Measurements from ENCODE around the gene OTUD1. TPM values are rescaled to one million over a fixed set of nuclear protein-coding genes. Genes with fewer than 3 reads are reported as not detected.

Gene OTUD1
- polyA plus RNA-seq, 1 experiment = 1.1 TPM

DNA sequence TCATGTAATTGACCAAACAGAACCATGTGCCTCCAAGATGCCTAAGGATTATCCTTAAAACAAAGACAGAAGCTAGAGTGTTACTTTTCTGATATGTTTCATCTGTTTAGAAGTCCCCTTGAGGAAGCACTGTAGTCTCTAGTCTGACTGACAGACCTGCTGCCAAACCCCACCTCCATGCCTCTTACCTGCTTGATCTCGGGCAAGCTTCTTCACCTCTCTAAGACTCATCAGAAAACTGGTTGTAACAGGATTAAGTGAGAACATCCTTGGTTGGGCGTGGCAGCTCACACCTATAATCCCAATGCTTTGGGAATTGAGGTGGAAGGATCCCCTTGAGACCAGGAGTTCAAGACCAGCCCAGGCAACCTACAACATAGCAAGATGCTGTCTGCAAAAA lies 42.2 kb upstream of the OTUD1 start:
- POLR2A ChIA-PET = no interaction called here
- H3K27me3 ChIP-seq (ENCODE audit: control insufficient read depth, insufficient read depth, low read length) = no peaks in the 10 kb centered on the region
- TF ChIP-seq, protein P1, sequence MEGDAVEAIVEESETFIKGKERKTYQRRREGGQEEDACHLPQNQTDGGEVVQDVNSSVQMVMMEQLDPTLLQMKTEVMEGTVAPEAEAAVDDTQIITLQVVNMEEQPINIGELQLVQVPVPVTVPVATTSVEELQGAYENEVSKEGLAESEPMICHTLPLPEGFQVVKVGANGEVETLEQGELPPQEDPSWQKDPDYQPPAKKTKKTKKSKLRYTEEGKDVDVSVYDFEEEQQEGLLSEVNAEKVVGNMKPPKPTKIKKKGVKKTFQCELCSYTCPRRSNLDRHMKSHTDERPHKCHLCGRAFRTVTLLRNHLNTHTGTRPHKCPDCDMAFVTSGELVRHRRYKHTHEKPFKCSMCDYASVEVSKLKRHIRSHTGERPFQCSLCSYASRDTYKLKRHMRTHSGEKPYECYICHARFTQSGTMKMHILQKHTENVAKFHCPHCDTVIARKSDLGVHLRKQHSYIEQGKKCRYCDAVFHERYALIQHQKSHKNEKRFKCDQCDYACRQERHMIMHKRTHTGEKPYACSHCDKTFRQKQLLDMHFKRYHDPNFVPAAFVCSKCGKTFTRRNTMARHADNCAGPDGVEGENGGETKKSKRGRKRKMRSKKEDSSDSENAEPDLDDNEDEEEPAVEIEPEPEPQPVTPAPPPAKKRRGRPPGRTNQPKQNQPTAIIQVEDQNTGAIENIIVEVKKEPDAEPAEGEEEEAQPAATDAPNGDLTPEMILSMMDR (IDR thresholded peaks at IDR 0.05; ENCODE audit: insufficient read depth, low read depth, low read length) = no peak
- DNase-seq (ENCODE audit: low read depth) = no peak
- no peaks in the 10 kb centered on the region for H3K36me3 ChIP-seq (ENCODE audit: control insufficient read depth, insufficient read depth, low read length)
- CTCF ChIA-PET = no interaction called here
- H3K4me3 ChIP-seq (ENCODE audit: low read depth, low read length) = no peak overlapping the region

DNA sequence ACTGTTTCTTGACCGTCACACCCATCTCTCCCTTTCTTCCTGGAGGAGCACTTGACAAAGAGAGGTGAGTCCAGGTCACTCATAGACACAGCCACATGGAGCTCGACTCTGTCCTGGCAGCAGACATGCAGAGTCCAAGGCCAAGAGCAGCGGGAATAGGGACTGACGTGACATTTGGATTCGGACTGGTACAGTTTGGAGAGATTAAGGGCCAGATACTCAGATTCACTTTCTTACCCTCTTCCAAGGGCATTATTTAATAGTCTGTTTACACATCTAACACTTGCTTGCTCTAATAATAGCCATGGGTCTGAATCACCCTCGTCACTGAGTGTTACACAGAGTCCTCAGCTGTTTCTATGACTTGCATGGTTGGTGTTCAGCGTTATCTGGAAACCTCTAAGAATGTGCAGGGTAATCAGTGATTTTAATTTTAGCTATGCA lies 39.2 kb upstream of the OTUD1 start:
- CTCF ChIA-PET = interaction anchor here (0.9 kb wide), 1 partner anchor 82 kb away, joined by 3 read pairs; no protein-coding TSS in a partner anchor
- POLR2A ChIA-PET = no interaction called here
- H3K4me3 ChIP-seq (ENCODE audit: low read depth, low read length) = no peak overlapping the region

DNA sequence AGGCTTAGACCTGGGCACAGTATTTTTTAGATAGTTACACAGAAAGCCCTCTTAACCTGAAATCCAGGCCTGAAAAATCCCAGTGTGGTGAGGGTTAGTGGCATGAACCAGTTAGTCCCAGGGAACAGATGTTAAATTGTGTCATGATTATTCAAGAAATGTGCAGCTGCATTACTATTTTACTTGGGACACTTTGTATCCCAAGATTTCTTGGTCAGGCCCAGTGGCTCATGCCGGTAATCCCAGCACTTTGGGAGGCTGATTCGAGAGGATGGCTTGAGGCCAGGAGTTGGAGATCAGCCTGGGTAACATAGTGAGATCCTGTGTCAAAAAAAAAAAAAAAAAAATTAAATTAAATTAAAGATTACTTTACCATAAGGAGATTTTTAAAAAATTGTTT lies 36.0 kb upstream of the OTUD1 start:
- no peak overlapping the region for H3K4me3 ChIP-seq (ENCODE audit: low read depth, low read length)
- TF ChIP-seq, protein P1 (IDR thresholded peaks at IDR 0.05; ENCODE audit: insufficient read depth, low read depth, low read length) = no peak
- DNase-seq (ENCODE audit: low read depth) = no peak
- no peaks in the 10 kb centered on the region for H3K36me3 ChIP-seq (ENCODE audit: control insufficient read depth, insufficient read depth, low read length)
- ChIA-PET CTCF (interaction anchor here (1.0 kb wide), 1 partner anchor 57 kb away, joined by 4 read pairs; no protein-coding TSS in a partner anchor), POLR2A (no interaction called here)
- no peaks in the 10 kb centered on the region for H3K27me3 ChIP-seq (ENCODE audit: control insufficient read depth, insufficient read depth, low read length)

More for the DNA sequence above, 39.2 kb upstream of the OTUD1 start:
- TF ChIP-seq, protein P1 (IDR thresholded peaks at IDR 0.05; ENCODE audit: insufficient read depth, low read depth, low read length) = no peak
- no peaks in the 10 kb centered on the region for H3K36me3 ChIP-seq (ENCODE audit: control insufficient read depth, insufficient read depth, low read length)
- no peaks in the 10 kb centered on the region for H3K27me3 ChIP-seq (ENCODE audit: control insufficient read depth, insufficient read depth, low read length)
- DNase-seq (ENCODE audit: low read depth) = no peak

DNA sequence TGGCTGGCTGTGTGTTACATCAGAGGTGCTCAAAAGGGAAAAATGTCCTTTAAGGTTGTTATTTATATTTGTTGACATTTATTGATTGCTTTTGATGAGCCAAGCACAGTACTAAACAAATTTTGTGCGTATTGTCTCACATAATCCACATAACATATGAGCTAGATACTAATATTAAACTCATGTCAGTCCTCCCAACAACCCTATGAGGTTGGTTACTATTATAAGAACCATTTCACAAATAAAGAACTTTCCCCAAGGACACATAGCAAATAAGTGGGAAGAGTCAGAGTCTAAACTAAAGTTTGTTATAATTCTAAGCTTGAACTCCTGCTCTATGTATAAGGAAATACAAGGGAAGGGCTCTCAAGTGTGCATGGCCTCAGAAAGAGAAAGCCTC lies 35.6 kb upstream of the OTUD1 start:
- CTCF ChIA-PET = interaction anchor here (1.5 kb wide), 1 partner anchor 89 kb away, joined by 3 read pairs; no protein-coding TSS in a partner anchor
- POLR2A ChIA-PET = no interaction called here
- no peaks in the 10 kb centered on the region for H3K36me3 ChIP-seq (ENCODE audit: control insufficient read depth, insufficient read depth, low read length)

DNA sequence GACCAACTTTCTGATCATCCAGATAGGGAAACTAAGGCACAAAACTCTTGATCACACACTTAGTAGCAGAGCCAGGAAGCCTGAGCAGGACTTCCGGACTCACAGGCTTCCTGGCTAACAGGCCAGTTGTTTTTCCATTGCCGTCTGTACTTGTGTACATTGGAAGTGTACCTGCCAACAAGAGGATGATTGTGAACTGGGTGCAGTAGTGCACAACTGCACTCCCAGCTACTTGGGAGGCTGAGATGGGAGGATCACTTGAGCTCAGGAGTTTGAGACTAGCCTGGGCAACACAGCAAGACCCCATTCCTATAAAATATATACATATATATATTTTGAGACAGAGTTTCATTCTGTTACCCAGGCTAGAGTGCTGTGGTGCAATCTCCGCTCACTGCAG lies 35.2 kb upstream of the OTUD1 start:
- CTCF ChIA-PET = interaction anchor here (1.5 kb wide), 1 partner anchor 89 kb away, joined by 3 read pairs; no protein-coding TSS in a partner anchor
- TF ChIP-seq, protein P1 (IDR thresholded peaks at IDR 0.05; ENCODE audit: insufficient read depth, low read depth, low read length) = no peak
- no peaks in the 10 kb centered on the region for H3K36me3 ChIP-seq (ENCODE audit: control insufficient read depth, insufficient read depth, low read length)
- H3K27me3 ChIP-seq (ENCODE audit: control insufficient read depth, insufficient read depth, low read length) = no peaks in the 10 kb centered on the region
- H3K4me3 ChIP-seq (ENCODE audit: low read depth, low read length) = no peak overlapping the region
- POLR2A ChIA-PET = no interaction called here
- no peak for DNase-seq (ENCODE audit: low read depth)

More for the DNA sequence above, 35.6 kb upstream of the OTUD1 start:
- Histone ChIP-seq H3K27me3 (ENCODE audit: control insufficient read depth, insufficient read depth, low read length) (no peaks in the 10 kb centered on the region), H3K4me3 (ENCODE audit: low read depth, low read length) (no peak overlapping the region)
- DNase-seq (ENCODE audit: low read depth) = no peak
- TF ChIP-seq, protein P1 (IDR thresholded peaks at IDR 0.05; ENCODE audit: insufficient read depth, low read depth, low read length) = no peak

Data from BJ (cell line).